GM19025 (cell line): ENCODE data around the gene F12.

Experiments
- ATAC-seq: cut with Tn5 transposase; IDR thresholded peaks from one replicate; pipeline ENCODE4 v1.9.1; 2021; ENCODE audit warnings: mild to moderate bottlenecking, low read depth, moderate library complexity; ENCODE audit not compliant: unreplicated experiment

F12 gene

DNA sequence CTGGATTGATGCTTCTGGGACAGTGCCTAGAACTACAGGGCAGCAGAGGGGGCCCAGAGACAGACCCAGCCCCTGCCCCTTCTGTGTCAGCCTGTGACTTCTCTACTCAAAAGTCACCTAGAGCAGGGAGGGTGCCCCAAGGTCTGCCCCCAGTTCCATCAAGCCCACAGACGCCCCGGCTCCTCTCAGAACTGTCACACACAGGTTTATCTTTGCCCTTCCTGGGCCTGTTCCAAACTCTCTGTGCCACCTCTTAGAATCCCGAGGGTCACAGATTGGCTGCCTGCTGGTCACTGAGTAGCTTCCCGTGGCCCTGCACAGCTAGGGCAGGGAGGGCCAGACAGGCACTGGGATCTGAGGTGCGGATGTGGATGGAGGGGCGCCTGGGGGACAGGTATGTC is 49.9 kb downstream of the F12 start:
- ATAC-seq, result no peak

DNA sequence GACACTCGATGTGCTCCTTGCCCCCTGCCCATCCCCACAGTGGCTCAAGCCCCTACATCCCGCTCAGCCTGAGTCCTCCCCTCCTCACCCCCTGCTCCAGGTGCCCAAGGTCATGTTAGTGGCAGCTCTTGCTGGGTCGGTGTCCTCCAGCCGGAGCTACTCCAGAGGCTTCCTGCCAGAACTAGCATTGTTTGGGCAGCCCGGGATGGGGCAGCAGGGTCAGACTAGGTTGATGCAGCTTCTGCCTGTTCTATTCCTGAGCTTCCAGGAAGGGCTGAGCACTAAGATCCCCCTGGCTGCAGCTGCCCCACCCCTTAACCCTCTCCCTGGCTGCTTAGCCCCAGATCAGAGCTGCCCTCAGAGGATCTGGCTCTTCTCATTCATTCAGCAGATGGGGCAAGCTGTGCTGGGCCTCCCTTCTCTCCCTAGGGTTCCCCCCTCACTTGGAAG is 51.0 kb downstream of the F12 start:
- ATAC-seq, result no peak

DNA sequence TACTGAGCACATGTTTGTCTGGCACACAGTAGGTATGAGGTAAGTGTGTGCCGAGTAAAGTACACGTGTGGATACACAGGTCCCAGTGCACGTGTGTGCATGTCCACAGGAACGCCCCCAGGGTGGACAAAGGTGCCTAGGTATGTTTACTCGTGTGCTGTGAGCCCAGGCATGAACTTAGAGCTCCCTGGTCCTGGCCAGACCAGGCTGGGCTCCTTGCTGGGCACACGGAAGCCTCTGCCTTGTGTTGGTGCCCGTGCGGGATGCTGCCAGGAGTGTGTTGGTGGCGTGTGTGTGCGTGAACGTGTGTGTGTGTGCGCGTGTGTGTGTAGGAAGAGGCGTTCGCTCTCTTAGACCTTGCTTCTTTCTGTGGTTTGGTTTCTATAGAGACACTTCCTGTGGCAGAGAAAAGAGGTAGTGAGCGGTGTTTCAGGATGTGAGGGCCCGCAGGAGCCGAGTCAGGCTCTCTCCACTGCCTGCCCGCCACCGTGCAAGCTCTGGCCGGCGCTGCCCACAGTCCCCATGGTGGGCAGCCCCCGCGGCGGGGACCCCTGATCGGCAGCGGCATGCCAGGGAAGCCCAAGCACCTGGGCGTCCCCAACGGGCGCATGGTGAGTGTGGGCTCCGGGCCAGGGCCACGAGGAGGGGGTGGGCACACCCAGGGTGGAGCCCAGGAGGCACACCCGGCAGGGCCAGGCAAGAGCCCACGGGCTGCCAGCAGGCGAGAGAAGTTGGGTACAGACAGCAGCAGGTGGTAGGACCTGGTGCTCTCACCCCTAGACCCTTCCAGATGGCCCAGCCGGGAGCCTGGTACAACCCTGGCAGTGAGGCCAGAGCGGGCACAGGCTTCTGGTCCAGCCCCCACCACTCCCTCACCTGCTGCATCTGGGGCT is 51.7 kb downstream of the F12 start, which contains the start of gene RGS14:
Gene RGS14 (plus strand): TSS at position 466 of the 893 bp plus-strand sequence. CDS start 101 bp downstream, at position 567.
- peak; percentile 91 for ATAC-seq

DNA sequence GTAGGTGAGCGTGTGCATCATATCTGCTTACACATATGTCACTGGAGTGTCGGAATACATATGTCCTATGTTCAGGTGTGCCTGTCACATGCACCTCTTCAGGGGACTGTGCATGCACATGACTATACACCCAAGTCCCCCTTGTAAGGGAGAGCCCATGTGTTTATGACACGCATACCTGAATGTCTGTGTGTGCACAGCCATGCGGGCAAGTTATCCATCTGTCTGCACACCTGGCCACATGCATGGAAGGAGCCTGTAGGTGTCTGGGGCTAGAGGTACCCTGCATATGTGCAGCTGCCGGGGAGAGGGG is 52.3 kb downstream of the F12 start:
- no peak for ATAC-seq

DNA sequence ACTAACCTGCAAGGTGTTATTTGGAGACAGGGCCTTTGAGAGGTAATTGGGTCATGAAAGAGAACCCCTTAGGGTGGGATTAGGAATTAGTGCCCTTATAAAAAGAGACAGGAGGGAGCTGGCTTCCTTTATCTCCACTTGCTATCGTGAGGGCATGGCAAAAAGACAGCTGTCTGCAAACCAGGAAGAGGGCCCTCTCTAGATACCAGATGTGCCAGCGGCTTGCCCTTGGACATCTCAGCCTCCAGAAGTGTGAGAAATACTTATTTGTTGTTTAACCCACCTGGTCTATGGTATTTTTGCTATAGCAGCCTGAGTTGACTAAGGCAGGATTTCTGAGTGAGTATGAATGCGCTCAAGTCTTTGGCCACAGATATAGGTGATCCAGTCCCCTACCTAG is 52.6 kb downstream of the F12 start:
- ATAC-seq, result no peak

DNA sequence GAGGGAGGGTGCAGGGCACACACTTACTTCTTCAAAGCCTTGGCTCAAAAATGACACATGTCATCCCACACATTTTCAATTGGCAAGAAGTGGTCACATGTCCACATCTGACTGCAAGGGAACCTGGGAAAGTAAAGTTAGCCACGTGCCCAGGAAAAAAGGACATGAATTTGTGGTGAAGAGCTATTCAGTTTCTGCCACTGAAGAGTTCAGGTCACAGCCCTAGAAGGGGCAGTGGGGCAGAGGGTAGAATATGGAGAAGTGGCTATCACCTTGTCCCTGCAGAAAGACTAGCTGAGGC is 53.5 kb downstream of the F12 start:
- ATAC-seq, result no peak

DNA sequence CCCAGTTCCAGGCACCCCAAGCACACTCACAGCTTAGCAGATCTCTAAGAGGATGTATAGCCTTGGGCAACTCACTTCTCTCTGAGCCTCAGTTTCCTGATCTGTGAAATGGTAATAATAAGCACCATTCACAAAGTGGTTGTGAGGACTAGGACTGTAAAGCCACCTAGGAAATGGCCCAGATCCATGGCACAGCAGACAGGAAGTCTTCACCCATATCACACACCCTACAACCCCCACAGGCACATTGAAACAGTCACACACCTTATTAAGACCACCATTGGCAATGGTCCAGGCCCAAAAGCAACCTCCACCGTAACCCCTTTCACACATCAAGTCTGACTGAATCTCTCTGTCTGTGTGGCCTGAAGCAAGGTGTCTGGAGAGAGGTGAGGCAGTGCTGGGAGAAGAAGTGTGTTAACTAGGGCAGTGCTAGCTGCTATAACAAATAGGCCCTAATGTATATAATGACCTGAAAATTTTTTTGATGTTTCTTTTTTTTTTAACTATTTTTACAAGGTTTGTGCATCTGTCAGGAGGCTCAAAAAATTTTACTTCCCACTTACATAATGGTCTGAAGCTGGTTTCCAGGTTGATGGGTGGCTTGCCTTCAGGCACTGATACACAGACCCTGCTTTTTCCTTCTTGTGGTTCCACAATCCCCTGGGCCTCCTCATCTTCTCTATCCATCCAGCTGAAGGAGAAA is 54.0 kb downstream of the F12 start:
- no peak for ATAC-seq

DNA sequence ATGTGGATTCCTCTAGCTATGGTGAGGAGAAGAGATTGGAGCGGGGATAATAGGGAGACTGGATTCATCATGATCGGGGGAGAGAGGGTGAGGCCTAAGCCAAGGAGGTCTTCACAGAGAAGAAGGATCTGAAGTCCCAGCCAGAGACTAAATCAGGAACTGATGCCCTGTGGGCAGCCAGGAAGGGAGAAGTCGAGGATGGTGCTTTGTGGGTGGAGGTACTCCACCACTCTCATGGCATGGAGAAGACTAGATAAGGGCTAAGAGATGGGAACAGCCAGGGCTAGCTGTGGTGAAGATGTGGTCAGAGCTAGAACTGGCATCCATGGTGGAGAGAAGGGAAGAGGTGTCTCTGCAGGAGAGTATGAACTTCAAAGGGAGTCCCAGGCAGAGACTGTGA is 54.7 kb downstream of the F12 start:
- no peak for ATAC-seq

DNA sequence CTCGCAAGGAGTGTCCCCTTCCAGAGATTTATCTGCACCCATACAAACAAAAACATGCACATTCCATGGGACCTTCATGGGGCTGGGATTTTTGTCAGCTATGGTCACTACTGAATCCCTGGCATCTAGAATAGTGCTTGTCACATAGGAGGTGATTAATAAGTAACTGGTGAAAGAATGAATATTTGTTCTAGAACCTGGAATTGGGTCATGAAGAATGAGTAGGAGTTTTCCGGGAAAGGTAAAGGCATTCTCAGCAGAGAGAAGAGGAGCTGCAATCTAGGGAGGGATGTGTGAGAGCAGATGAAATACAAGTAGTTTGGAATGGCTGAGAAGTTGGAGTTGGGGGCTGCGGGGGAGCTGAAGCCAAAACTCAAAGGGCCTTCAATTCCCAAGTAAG is 55.1 kb downstream of the F12 start:
- ATAC-seq, result no peak

DNA sequence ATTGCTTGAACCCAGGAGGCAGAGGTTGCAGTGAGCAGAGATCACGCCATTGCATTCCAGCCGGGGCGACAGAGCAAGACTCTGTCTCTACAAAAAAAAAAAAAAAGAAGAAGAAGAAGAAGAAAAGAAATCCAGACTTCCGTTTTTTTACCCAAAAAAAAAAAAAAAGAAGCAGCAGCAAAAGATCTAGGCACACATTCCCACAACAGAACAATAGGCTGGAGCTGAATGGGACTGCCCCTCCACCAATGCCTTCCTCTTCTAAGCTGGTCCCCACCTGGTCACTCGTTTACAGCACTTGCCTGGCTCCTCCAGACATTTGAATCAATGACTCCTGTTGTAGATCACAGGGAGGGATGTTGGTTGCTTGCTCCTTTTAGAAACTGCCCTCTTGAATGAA is 56.3 kb downstream of the F12 start:
- ATAC-seq, result no peak
